Measurements from ENCODE around the gene ZNF532.
"Not testable (repeated sequence)": the region's sequence is repeated elsewhere in the genome, so short reads cannot be mapped to it uniquely, and the experiment has no call there.

- not testable (repeated sequence) for TF ChIP-seq CTCF, POLR2A, POLR2AphosphoS5, EP300 (IDR thresholded peaks at IDR 0.05)
These were observed 160.9 kb downstream of the ZNF532 start for GRCh38 chr18:59025532-59025931.
